Astrocyte (in vitro differentiated cells and primary cell): Measurements from ENCODE around the gene HOXD11. TPM values are rescaled to one million over a fixed set of nuclear protein-coding genes. Genes with fewer than 3 reads are reported as not detected.

Source experiments
- DNase-seq: peaks from one replicate; pipeline ENCODE4 v3.0.0-alpha.2; 2010; ENCODE audit warnings: low read depth
- FAIRE-seq: peaks from 2 replicates; lab custom pipeline; 2011; peaks lifted over from hg19 to GRCh38; lab: Jason Lieb, UNC
- H2AFZ ChIP-seq: 2 replicates; pipeline ENCODE4 v1.6.0; 2012; ENCODE audit warnings: low read depth, low read length, inconsistent platforms
- H3K27ac ChIP-seq: 2 replicates; pipeline ENCODE4 v1.5.1; 2011; ENCODE audit warnings: low read depth, low read length, inconsistent platforms
- H3K27me3 ChIP-seq: 2 replicates; pipeline ENCODE4 v1.6.0; 2011; ENCODE audit warnings: low read length, inconsistent platforms; ENCODE audit not compliant: insufficient read depth
- H3K36me3 ChIP-seq: 2 replicates; pipeline ENCODE4 v1.5.1; 2011; ENCODE audit warnings: low read length, inconsistent platforms; ENCODE audit not compliant: insufficient read depth
- H3K4me1 ChIP-seq: 2 replicates; pipeline ENCODE4 v1.5.1; 2011; ENCODE audit warnings: low read length, inconsistent platforms; ENCODE audit not compliant: insufficient read depth
- H3K4me2 ChIP-seq: 2 replicates; pipeline ENCODE4 v1.6.0; 2012; ENCODE audit warnings: low read length, inconsistent platforms
- H3K4me3 ChIP-seq: 2 replicates; pipeline ENCODE4 v1.5.1; 2011; ENCODE audit warnings: low read depth, mild to moderate bottlenecking, low read length, inconsistent platforms; ENCODE audit not compliant: insufficient read depth
- H3K79me2 ChIP-seq: 2 replicates; pipeline ENCODE4 v1.6.0; 2012; ENCODE audit warnings: mild to moderate bottlenecking, low read length, inconsistent platforms; ENCODE audit not compliant: insufficient read depth
- H3K9ac ChIP-seq: 2 replicates; pipeline ENCODE4 v1.6.0; 2012; ENCODE audit warnings: mild to moderate bottlenecking, low read length, inconsistent platforms
- H3K9me3 ChIP-seq: 2 replicates; pipeline ENCODE4 v1.5.1; 2012; ENCODE audit warnings: low read depth, mild to moderate bottlenecking, low read length, inconsistent platforms; ENCODE audit not compliant: insufficient read depth
- H4K20me1 ChIP-seq: 2 replicates; pipeline ENCODE4 v1.6.0; 2012; ENCODE audit warnings: low read length, inconsistent platforms; ENCODE audit not compliant: insufficient read depth
- H3K27ac Mint-ChIP-seq: one replicate; pipeline ENCODE4 v1.8.0; 2021; ENCODE audit warnings: mild to moderate bottlenecking, mixed read lengths; ENCODE audit not compliant: unreplicated experiment
- H3K27me3 Mint-ChIP-seq: one replicate; pipeline ENCODE4 v1.8.0; 2021; ENCODE audit warnings: low read depth, mixed read lengths; ENCODE audit not compliant: unreplicated experiment
- H3K36me3 Mint-ChIP-seq: one replicate; pipeline ENCODE4 v1.8.0; 2021; ENCODE audit warnings: low read depth, mixed read lengths; ENCODE audit not compliant: unreplicated experiment
- H3K4me1 Mint-ChIP-seq: one replicate; pipeline ENCODE4 v1.8.0; 2021; ENCODE audit warnings: low read depth, mixed read lengths; ENCODE audit not compliant: unreplicated experiment
- H3K4me3 Mint-ChIP-seq: one replicate; pipeline ENCODE4 v1.8.0; 2021; ENCODE audit warnings: mild to moderate bottlenecking, moderate library complexity, mixed read lengths; ENCODE audit not compliant: unreplicated experiment
- H3K9me3 Mint-ChIP-seq: one replicate; pipeline ENCODE4 v1.8.0; 2021; ENCODE audit warnings: mild to moderate bottlenecking, mixed read lengths; ENCODE audit not compliant: unreplicated experiment
- CTCF ChIP-seq: IDR thresholded peaks from 2 replicates; pipeline ENCODE4 v1.5.1; 2011; ENCODE audit warnings: low read depth, mild to moderate bottlenecking, inconsistent platforms, low read length, moderate library complexity; ENCODE audit not compliant: insufficient read depth
- EZH2 ChIP-seq: IDR thresholded peaks from 2 replicates; pipeline ENCODE4 v1.6.1; 2012; ENCODE audit warnings: mild to moderate bottlenecking, low read length, inconsistent platforms; ENCODE audit not compliant: insufficient read depth
- total RNA-seq: library from RNA; stranded (reverse); gene quantifications from 2 replicates; pipeline ENCODE4 v1.2.1, GENCODE V29; 2021

HOXD11 gene
- total RNA-seq, 1 donor from 2014 or later: not detected

- H3K79me2 ChIP-seq: no peaks in the 10 kb centered on the region
- H3K27ac ChIP-seq: peak overlapping the region; percentile 42
- H3K4me2 ChIP-seq: peak overlapping the region; percentile 82
- TF ChIP-seq EZH2: peak; percentile 79
- no peak for TF ChIP-seq CTCF
- no peak for FAIRE-seq
- Mint-ChIP-seq H3K27me3 (peaks cover 87% of the 10 kb centered on the region), H3K27ac (peak overlapping the region; percentile 47), H3K9me3 (peaks cover 19% of the 10 kb centered on the region), H3K4me1 (no peaks in the 10 kb centered on the region), H3K36me3 (peaks cover 3% of the 10 kb centered on the region), H3K4me3 (no peak overlapping the region)
- H3K4me1 ChIP-seq: no peaks in the 10 kb centered on the region
- H3K4me3 ChIP-seq: peak overlapping the region; percentile 36
- no peaks in the 10 kb centered on the region for H4K20me1 ChIP-seq
- DNase-seq: no peak
- no peaks in the 10 kb centered on the region for H3K36me3 ChIP-seq
- H3K9ac ChIP-seq: peak overlapping the region; percentile 70
- peaks cover 4% of the 10 kb centered on the region for H3K9me3 ChIP-seq
- no peak overlapping the region for H2AFZ ChIP-seq
- H3K27me3 ChIP-seq: peaks cover 90% of the 10 kb centered on the region
Measured at GRCh38 chr2:176157499-176158185, 50.6 kb downstream of the HOXD11 start.

GRCh38 chr2:176158186-176158591 lies 51.1 kb downstream of the HOXD11 start:
- Histone ChIP-seq H3K4me3 (peak overlapping the region; percentile 36), H3K9ac (peak overlapping the region; percentile 70), H3K27ac (peak overlapping the region; percentile 42), H3K4me1 (peaks cover 2% of the 10 kb centered on the region), H2AFZ (no peak overlapping the region), H3K9me3 (peaks cover 4% of the 10 kb centered on the region), H3K27me3 (peaks cover 88% of the 10 kb centered on the region), H3K36me3 (no peaks in the 10 kb centered on the region), H3K4me2 (peak overlapping the region; percentile 82), H3K79me2 (no peaks in the 10 kb centered on the region), H4K20me1 (no peaks in the 10 kb centered on the region)
- no peaks in the 10 kb centered on the region for H3K4me1 Mint-ChIP-seq
- no peak overlapping the region for H3K4me3 Mint-ChIP-seq
- TF ChIP-seq CTCF (no peak), EZH2 (no peak)
- FAIRE-seq (no peak), DNase-seq (no peak)
- peaks cover 3% of the 10 kb centered on the region for H3K36me3 Mint-ChIP-seq
- peak overlapping the region; percentile 38 for H3K27ac Mint-ChIP-seq
- H3K27me3 Mint-ChIP-seq: peaks cover 86% of the 10 kb centered on the region
- H3K9me3 Mint-ChIP-seq: peaks cover 21% of the 10 kb centered on the region
